SK-N-MC (cell line): ENCODE results near the gene OTOF.

Experiments used
- DNase-seq: peaks from one replicate; pipeline ENCODE4 v3.0.0-alpha.2; 2011; ENCODE audit warnings: low read depth, low spot score
- H3K27ac ChIP-seq: fragments of 200-600 bp; sonication (generic); 2 replicates; pipeline ENCODE4 v1.5.1; 2016; ENCODE audit warnings: mixed run types
- H3K36me3 ChIP-seq: fragments of 200-600 bp; sonication (generic); 2 replicates; pipeline ENCODE4 v1.6.1; 2017; ENCODE audit warnings: antibody characterized with exemption, low read length, mixed read lengths; ENCODE audit not compliant: insufficient read depth
- H3K4me3 ChIP-seq: fragments of 200-600 bp; sonication (generic); 2 replicates; pipeline ENCODE4 v1.5.1; 2016
- H3K9ac ChIP-seq: fragments of 200-600 bp; sonication (generic); 2 replicates; pipeline ENCODE4 v1.8.0; 2017; ENCODE audit warnings: mixed run types, mixed read lengths; ENCODE audit not compliant: insufficient read length
- H3K9me3 ChIP-seq: fragments of 200-600 bp; sonication (generic); 2 replicates; pipeline ENCODE4 v1.6.1; 2017; ENCODE audit warnings: low read depth, mild to moderate bottlenecking, antibody characterized with exemption, low read length, moderate library complexity, mixed read lengths
- EZH2 ChIP-seq: fragments of 200-600 bp; sonication (generic); IDR thresholded peaks from one replicate; pipeline ENCODE4 v1.6.1; 2017; ENCODE audit warnings: antibody characterized with exemption
- FOXP2 ChIP-seq: optimal IDR thresholded peaks from 2 replicates; pipeline ENCODE3; 2011; ENCODE audit warnings: mild to moderate bottlenecking, moderate library complexity; ENCODE audit not compliant: insufficient read depth; ENCODE audit errors: extremely low read length, control extremely low read depth
- POLR2AphosphoS5 ChIP-seq: IDR thresholded peaks from 2 replicates; pipeline ENCODE4 v1.6.1; 2012; ENCODE audit warnings: mild to moderate bottlenecking, low read depth, low read length, borderline replicate concordance

Gene OTOF

DNA sequence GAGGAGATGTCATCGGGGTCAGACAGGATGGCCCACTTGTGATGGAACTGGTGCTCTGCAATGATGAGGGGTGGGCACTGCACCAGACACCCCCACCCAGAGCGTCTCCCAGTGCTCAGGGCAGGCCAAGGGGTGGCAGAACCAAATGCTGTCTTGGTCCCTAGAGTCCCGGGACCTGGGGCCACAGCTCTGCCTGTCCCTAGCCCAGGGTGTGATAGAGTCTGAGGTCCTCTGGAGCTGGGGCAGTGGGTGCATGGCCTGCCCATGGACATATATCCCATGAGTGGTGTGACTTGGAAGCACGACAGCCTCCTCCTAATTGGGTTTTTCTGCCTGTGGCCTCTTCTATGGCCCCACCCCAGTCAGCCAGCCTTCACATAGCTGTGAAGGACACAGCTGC, 6.7 kb upstream of the OTOF start:
- no peaks in the 10 kb centered on the region for H3K9me3 ChIP-seq
- H3K36me3 ChIP-seq, result no peaks in the 10 kb centered on the region
- H3K4me3 ChIP-seq, result no peak overlapping the region
- no peak for DNase-seq
- no peak overlapping the region for H3K27ac ChIP-seq
- no peak overlapping the region for H3K9ac ChIP-seq
- TF ChIP-seq EZH2 (no peak), POLR2AphosphoS5 (no peak), FOXP2 (no peak)

DNA sequence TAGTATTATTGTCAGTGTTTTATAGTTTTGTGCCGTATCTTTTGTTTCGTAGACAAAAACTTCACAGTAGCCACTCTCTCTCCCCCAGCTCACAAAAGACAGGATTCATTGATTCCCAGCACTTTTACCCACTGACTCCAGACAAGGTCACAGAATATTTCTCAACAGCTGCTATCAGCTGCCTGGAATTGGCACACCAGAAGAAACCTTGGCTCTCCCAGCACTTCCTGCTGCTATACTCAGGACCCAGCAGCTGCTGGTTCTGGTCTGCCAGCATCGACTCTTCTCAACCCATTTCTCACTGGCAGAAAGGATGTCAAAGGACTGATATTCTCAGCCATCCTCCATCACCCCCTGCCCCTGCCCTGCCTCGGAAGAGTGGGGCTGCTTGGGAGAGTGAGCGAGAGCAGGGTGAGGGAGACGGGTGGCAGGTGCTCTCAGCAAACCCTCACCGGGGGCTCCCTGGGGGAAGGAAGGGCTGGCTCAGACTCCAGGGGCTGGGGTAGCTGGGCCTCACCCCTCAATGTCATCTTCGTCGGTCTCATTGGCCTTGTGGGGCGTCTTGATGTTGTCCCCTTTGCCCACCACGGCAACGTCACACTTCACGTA, 6.1 kb upstream of the OTOF start:
- H3K4me3 ChIP-seq, result no peak overlapping the region
- H3K36me3 ChIP-seq, result no peaks in the 10 kb centered on the region
- no peak overlapping the region for H3K27ac ChIP-seq
- no peak overlapping the region for H3K9ac ChIP-seq
- no peak for TF ChIP-seq EZH2
- no peak for TF ChIP-seq POLR2AphosphoS5
- TF ChIP-seq FOXP2, result no peak
- no peaks in the 10 kb centered on the region for H3K9me3 ChIP-seq
- DNase-seq, result no peak

DNA sequence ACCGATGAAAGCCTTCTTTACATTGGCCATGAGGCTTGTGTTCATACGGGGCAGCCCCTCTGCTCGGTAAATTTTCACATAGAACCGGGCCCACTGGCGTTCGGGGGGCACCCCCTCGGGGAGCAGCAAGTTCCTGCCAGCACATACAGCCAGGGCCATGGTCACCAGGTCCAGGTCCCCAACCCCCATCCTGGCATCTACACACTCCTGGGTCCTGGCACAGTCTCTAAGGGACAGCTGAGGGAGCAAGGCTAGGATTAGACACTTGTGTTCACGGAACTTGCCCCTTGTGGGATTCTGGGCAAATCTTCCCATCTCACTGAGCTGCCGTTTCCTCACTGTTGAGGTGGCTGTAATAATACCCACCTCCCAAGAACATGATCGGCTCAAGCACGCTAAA, 5.6 kb upstream of the OTOF start:
- TF ChIP-seq FOXP2 (no peak), EZH2 (no peak), POLR2AphosphoS5 (no peak)
- Histone ChIP-seq H3K36me3 (no peaks in the 10 kb centered on the region), H3K9me3 (no peaks in the 10 kb centered on the region), H3K27ac (no peak overlapping the region), H3K9ac (no peak overlapping the region), H3K4me3 (no peak overlapping the region)
- DNase-seq, result no peak

DNA sequence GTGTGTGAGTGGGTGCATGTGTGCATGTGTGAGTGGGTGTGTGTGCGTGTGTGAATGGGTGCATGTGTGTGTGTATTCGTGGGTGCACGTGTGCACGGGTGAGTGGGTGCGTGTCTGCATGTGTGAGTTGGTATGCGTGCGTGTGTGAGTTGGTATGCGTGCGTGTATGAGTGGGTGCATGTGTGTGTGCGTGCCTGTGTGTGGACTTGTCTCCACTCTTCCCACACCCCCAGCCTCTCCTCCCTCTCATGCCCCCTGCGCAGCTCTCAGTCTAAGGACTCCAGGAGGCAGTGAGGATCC, 5.1 kb upstream of the OTOF start:
- H3K9me3 ChIP-seq, result no peaks in the 10 kb centered on the region
- DNase-seq, result no peak
- no peak for TF ChIP-seq POLR2AphosphoS5
- no peak for TF ChIP-seq EZH2
- no peak for TF ChIP-seq FOXP2

DNA sequence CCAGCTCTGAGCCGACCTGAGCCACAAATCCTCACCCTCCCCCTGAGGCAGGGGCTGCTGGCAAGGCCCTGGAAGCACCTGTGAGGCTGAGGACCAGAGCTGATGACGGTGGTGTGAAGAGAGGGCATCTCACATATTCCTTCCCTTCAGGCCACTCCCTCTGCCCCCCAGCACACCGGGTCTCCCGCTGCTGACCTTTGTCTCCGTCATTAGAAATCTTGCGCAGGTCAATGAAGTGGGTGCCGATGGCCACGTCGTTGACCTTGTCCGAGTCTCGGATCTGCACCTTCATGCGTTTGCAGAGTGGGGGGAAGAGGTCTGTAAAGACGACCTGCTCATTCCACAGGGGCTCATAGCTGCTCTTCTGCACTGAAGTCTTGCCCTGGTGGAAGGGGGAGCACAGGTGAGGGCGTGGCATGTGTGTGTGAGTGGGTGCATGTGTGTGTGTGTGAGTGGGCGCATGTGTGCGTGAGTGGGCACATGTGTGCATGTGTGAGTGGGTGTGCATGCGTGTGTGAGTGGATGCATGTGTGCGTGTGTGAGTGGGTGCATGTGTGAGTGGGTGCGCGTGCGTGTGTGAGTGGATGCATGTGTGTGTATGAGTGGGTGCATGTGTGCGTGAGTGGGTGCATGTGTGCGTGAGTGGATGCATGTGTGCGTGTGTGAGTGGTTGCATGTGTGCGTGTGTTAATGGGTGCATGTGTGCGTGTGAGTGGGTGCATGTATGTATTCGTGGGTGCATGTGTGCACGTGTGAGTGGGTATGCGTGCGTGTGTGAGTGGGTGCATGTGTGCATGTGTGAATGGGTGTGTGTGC, 4.5 kb upstream of the OTOF start:
- Histone ChIP-seq H3K9ac (no peak overlapping the region), H3K4me3 (no peak overlapping the region), H3K36me3 (no peaks in the 10 kb centered on the region), H3K9me3 (no peaks in the 10 kb centered on the region), H3K27ac (no peak overlapping the region)
- DNase-seq, result no peak
- TF ChIP-seq POLR2AphosphoS5 (no peak), FOXP2 (no peak), EZH2 (no peak)

More for the DNA sequence above, 5.1 kb upstream of the OTOF start:
- H3K36me3 ChIP-seq, result no peaks in the 10 kb centered on the region
- H3K9ac ChIP-seq, result no peak overlapping the region
- H3K27ac ChIP-seq, result no peak overlapping the region
- H3K4me3 ChIP-seq, result no peak overlapping the region

DNA sequence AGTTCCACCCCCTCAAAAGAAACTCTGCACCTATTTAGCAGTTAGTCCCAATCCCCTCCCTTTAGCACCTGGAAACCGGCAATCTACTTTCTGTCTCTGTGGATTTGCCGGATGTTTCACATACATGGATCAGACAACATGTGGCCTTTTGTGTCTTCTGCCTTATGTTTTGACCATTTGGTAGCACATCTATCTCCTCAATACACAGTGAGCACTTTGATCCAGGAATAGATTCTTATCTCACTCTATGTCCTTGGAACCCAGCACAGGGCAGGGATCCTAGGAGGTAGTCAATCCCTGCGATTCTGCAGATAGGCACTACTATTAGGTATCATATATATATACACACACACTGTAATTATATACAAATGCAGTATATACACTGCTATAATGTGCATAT, 3.8 kb upstream of the OTOF start:
- Histone ChIP-seq H3K36me3 (no peaks in the 10 kb centered on the region), H3K27ac (no peak overlapping the region), H3K9ac (no peak overlapping the region), H3K4me3 (no peak overlapping the region), H3K9me3 (no peaks in the 10 kb centered on the region)
- no peak for TF ChIP-seq FOXP2
- TF ChIP-seq POLR2AphosphoS5, result no peak
- TF ChIP-seq EZH2, result no peak
- DNase-seq, result no peak

DNA sequence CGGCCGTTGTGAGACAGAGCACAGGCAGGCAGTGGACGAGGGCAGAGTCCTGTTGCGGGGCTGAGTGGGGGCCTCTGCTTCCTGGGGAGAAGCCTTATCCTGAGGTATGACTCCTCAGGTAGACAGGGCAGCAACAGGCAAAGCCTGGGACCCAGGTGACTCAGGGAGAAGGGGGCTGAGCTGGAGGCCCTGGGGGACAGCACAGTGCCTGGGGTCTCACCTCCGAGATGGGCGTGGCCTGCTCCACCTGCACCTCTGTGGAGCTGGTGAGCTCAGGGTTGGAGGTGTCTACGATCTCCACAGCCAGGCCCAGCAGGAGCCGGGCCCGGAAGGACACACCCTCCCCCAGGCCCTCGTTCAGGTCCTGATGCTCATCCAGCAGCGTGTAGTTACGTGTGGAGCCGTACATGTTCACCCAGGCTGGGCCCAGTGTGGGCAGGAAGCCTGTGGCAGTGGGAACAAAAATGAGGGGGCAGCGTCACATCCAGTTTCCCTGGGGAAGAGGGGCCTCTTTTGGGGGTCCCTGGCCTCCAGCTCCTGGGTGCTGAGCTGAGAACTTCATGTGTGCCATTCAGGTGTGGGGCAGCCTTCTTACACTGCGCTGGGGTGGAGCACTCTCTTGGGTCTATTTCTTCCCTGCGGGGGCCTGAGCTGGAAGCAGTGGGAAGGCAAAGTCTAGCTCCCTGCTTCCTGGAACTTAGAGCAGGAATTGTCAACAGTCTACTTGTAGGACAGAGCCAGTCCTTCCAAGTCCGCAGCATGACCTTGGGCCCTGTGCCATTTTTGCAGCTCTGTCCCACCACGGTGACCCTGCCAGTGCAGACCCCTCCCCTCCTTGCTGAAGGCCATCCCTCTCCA, 2.9 kb upstream of the OTOF start:
- DNase-seq, result no peak
- Histone ChIP-seq H3K27ac (no peak overlapping the region), H3K9ac (no peak overlapping the region), H3K36me3 (no peaks in the 10 kb centered on the region), H3K9me3 (no peaks in the 10 kb centered on the region), H3K4me3 (no peak overlapping the region)
- TF ChIP-seq FOXP2 (no peak), EZH2 (no peak), POLR2AphosphoS5 (no peak)
